B cell (primary cell): ENCODE results near the gene GNB1.

Source experiments
- CTCF ChIP-seq: fragments of 200-600 bp; IDR thresholded peaks from one replicate; pipeline ENCODE4 v1.8.0; 2022; ENCODE audit warnings: antibody characterized with exemption, mild to moderate bottlenecking
- EZH2 ChIP-seq: IDR thresholded peaks from 2 replicates; pipeline ENCODE4 v1.6.1; 2012; ENCODE audit warnings: borderline replicate concordance, low read depth, mild to moderate bottlenecking, moderate library complexity, low read length; ENCODE audit not compliant: insufficient read depth, poor library complexity, severe bottlenecking

GRCh38 chr1:1876335-1876930, 14.5 kb downstream of the GNB1 start:
- TF ChIP-seq CTCF (no peak), EZH2 (no peak)
